Heart left ventricle (tissue), 16 donors: ENCODE results near the gene PTGR2. TPM values are rescaled to one million over a fixed set of nuclear protein-coding genes. Genes with fewer than 3 reads are reported as not detected.

Experiments used
- ATAC-seq, 4 donors: fragments of 200-7000 bp; cut with Tn5 transposase; one replicate each; pipeline ENCODE4 v1.9.1; 2020 to 2022; ENCODE audit warnings: moderate library complexity in 4 of 4, mild to moderate bottlenecking in 3 of 4, moderate number of reproducible peaks in 1 of 4
- DNase-seq, 5 donors: peaks; one replicate each; pipeline ENCODE4 v3.0.0-alpha.2; 2020
- H3K27ac ChIP-seq, 12 donors: fragments of 200-600 bp; sonication (generic) in 4 of 12; one replicate each; pipeline versions ENCODE4 v1.5.0 to v1.8.0; 2016 to 2022; ENCODE audit warnings: mild to moderate bottlenecking in 2 of 12
- H3K27me3 ChIP-seq, 9 donors: fragments of 200-600 bp; sonication (generic) in 2 of 9; one replicate each; pipeline versions ENCODE4 v1.5.1 to v1.8.0; 2016 to 2022; ENCODE audit warnings: mild to moderate bottlenecking in 3 of 9
- H3K36me3 ChIP-seq, 9 donors: fragments of 200-600 bp; sonication (generic) in 2 of 9; one replicate each; pipeline versions ENCODE4 v1.5.0 to v1.8.0; 2018 to 2022; ENCODE audit warnings: mild to moderate bottlenecking in 2 of 9
- H3K4me1 ChIP-seq, 12 donors: fragments of 200-600 bp; sonication (generic) in 4 of 12; one replicate each; pipeline versions ENCODE4 v1.5.0 to v1.8.0; 2016 to 2022; ENCODE audit warnings: mild to moderate bottlenecking in 3 of 12
- H3K4me3 ChIP-seq, 12 donors: fragments of 200-600 bp; sonication (generic) in 4 of 12; one replicate each; pipeline versions ENCODE4 v1.5.0 to v1.8.0; 2017 to 2022; ENCODE audit warnings: mild to moderate bottlenecking in 9 of 12, moderate library complexity in 4 of 12
- H3K9me3 ChIP-seq, 12 donors: fragments of 200-600 bp; sonication (generic) in 4 of 12; one replicate each; pipeline versions ENCODE4 v1.5.0 to v1.8.0; 2016 to 2022; ENCODE audit warnings: mild to moderate bottlenecking in 1 of 12
- POLR2A ChIP-seq, 2 donors: fragments of 450-650 bp; IDR thresholded peaks; one replicate each; pipeline ENCODE4 v1.6.1; 2017; ENCODE audit warnings: antibody characterized with exemption in 2 of 2, mild to moderate bottlenecking in 2 of 2, moderate library complexity in 2 of 2
- WGBS, 4 donors: extraction: QIAGEN DNeasy Blood & Tissue Kit in 2 of 4; methylation state at CpG; one replicate each; pipeline versions ENCODE4 v1.1.5 to v1.1.7; 2013 to 2018; 5-methylcytosine and 5-hydroxymethylcytosine counted together
- intact Hi-C, 10 donors: fragments of 100-400 bp; cut with DNase I; formaldehyde crosslinking; loops; one replicate each; pipeline versions ENCODE4 v1.11.1 to v1.14.2; 2022
- polyA plus RNA-seq, 2 donors: library from polyadenylated mRNA; stranded (reverse); fragments of 200-250 nt; gene quantifications; one replicate each; pipeline ENCODE4 v1.2.3, GENCODE V29; 2013
- total RNA-seq, 9 donors: library from RNA; depleted of rRNA in 2 of 9; stranded (reverse); fragments of >200 nt in 2 of 9; fragmentation: NEBNext Ultra II Directional in 3 of 9; extraction: Animal tissue kit (Norgen Biotek cat#: 25700) in 3 of 9; gene quantifications; one replicate each; pipeline versions ENCODE4 v1.1.0 to v1.2.4, GENCODE V29; 2016 to 2023
- TF ChIP-seq, protein P1 (sequence below), 12 donors: fragments of 200-600 bp; sonication (generic) in 4 of 12; IDR thresholded peaks; one replicate each; pipeline versions ENCODE4 v1.5.0 to v1.8.0; 2018 to 2022; ENCODE audit warnings: antibody characterized with exemption in 12 of 12, mild to moderate bottlenecking in 5 of 12
- donor health status: ischemic (EF 13 %, LVEDD 7.1; RV severe dilation, severe dysfunction).
- donor health status: healthy with polysubstance abuse.
- donor health status: DM: no; HTN: yes; CAD: no.
- donor health status: DM: no; HTN: no; CAD: no.
- donor health status: ischemic (EF 25% LVEDD 6.9; RV normal size, moderate dysfunction).
- donor health status: ischemic (EF 25% LVEDD 5.7; RV mildly dilated, moderate dysfunction).
- donor health status: healthy.
- donor health status: DM: yes; HTN: yes; CAD: no.
- donor health status: ischemic (EF 35%, LVEDD 5.7; RV mildly dilated, moderate dysfunction).
- donor health status: nonischemic (EF 11% LVEDD 7.7; RV severe dilation, severe dysfunction).
- donor health status: DM: yes; HTN: yes; CAD: no.
- donor health status: PGD.
- donor health status: ischemic (EF 29% LVEDD 5.4; RV normal size, mild dysfunction).
- donor health status: nonischemic (EF 23%, LVEDD 6.1; RV moderate dilation, normal function).

Gene PTGR2
- total and polyA plus RNA-seq, 11 donors: 10.1 to 55.8 (median 26.3) TPM

DNA sequence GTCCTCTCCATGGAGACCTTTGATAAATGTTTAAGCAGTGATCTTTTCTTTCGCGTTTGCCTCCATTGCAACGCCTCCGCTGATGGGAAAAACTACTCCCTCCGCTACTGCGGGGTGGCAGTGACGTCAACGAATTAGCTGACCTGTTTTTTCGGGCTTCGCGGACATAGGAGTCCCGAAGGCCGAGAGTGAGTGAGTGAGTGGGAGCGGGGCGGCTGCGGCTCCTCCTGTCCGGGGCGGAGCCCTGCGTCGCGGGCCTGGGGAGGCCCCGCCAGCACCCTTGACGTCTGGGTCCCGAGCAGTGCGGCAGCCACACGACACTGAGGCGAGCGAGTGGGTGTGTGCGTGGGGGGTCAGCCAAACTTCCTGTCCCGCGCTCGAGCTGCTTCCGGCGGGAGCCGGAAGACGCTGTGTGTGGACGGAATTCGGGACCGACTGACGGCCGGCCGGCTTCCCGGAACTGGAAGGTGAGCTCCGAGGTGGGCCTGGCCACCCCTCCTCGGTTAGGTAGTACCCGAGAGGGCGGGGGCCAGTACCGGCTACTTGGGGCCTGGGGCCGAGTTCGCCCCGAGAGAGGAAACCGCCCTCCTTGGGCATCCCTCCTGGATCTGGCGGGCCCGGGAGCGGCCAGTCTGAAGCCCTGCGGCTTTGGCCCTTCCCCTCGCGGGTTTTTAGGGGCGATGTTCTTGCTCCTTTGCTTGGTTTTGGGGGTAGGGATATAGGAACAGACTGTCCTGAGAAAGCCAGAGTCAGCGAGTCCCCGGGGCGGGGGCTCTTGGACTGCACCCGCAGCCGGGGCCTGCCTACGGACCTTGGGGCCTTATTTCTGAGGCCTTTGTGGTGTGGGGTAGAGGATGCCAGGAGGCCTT is 35.1 kb downstream of the PTGR2 start, which contains the start of gene ZNF410:
TSS of gene ZNF410 (plus strand) at position 411 of the 869 bp plus-strand sequence. CDS start 5,317 bp downstream, outside the sequence.
- Histone ChIP-seq H3K36me3 (peaks cover 0 to 25% (median 0%) of the 10 kb centered on the region in 9 donors), H3K4me1 (peaks cover 0 to 34% (median 19%) of the 10 kb centered on the region in 12 donors), H3K9me3 (no peaks in the 10 kb centered on the region), H3K27me3 (no peaks in the 10 kb centered on the region), H3K27ac (peak within 1 kb of the TSS; percentile 83 to 98 (median 94)), H3K4me3 (peak within 1 kb of the TSS; percentile 54 to 97 (median 90))
- peak in 1 of 2 donors; percentile 74 for TF ChIP-seq POLR2A (IDR thresholded peaks at IDR 0.05)
- TF ChIP-seq, protein P1, sequence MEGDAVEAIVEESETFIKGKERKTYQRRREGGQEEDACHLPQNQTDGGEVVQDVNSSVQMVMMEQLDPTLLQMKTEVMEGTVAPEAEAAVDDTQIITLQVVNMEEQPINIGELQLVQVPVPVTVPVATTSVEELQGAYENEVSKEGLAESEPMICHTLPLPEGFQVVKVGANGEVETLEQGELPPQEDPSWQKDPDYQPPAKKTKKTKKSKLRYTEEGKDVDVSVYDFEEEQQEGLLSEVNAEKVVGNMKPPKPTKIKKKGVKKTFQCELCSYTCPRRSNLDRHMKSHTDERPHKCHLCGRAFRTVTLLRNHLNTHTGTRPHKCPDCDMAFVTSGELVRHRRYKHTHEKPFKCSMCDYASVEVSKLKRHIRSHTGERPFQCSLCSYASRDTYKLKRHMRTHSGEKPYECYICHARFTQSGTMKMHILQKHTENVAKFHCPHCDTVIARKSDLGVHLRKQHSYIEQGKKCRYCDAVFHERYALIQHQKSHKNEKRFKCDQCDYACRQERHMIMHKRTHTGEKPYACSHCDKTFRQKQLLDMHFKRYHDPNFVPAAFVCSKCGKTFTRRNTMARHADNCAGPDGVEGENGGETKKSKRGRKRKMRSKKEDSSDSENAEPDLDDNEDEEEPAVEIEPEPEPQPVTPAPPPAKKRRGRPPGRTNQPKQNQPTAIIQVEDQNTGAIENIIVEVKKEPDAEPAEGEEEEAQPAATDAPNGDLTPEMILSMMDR (IDR thresholded peaks at IDR 0.05): no peak
- intact Hi-C loops: loop anchor here in 3 of 10 donors (2.0 to 10.0 kb wide), 3 partner anchors 64 to 159 kb away; partner anchors contain the start of genes BBOF1 (in 1 of the 3), COQ6 (in 1 of the 3), ENTPD5 (in 1 of the 3) and FAM161B (in 1 of the 3)
- 0 to 2% (median 1%) methylated on average over 21 to 65 of the region's 65 CpGs for WGBS, 4 donors
- ATAC-seq (peak; percentile 99 to 100 (median 100)), DNase-seq (peak; percentile 94 to 97 (median 96))

DNA sequence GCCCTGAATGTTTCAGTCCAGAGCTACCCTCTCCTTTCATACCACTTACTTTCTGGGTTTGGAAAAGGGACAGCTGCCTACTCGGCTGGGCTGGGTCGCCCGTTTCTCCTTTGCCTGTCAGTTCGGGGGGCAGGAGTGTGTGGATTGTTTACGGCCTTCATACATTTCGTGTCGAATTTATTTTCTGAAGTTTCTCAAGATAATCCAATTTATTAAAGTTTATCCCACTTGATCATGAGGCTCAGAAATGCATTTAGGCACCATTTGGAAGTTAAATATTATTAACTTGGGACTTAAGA is 35.6 kb downstream of the PTGR2 start:
- intact Hi-C loops: loop anchor here in 3 of 10 donors (2.0 to 10.0 kb wide), 3 partner anchors 64 to 160 kb away; partner anchors contain the start of genes BBOF1 (in 1 of the 3), COQ6 (in 1 of the 3), ENTPD5 (in 1 of the 3) and FAM161B (in 1 of the 3)
- Histone ChIP-seq H3K27ac (peak overlapping the region; percentile 83 to 98 (median 94)), H3K36me3 (peaks cover 0 to 25% (median 0%) of the 10 kb centered on the region in 9 donors), H3K4me1 (peaks cover 0 to 34% (median 19%) of the 10 kb centered on the region in 12 donors), H3K9me3 (no peaks in the 10 kb centered on the region), H3K27me3 (no peaks in the 10 kb centered on the region), H3K4me3 (peak overlapping the region; percentile 54 to 97 (median 90))
- DNase-seq (no peak), ATAC-seq (no peak)
- TF ChIP-seq, protein P1 (IDR thresholded peaks at IDR 0.05): no peak
- TF ChIP-seq POLR2A (IDR thresholded peaks at IDR 0.05): no peak
- 0 to 3% (median 1%) methylated on average over 7 of the region's 7 CpGs for WGBS, 4 donors

DNA sequence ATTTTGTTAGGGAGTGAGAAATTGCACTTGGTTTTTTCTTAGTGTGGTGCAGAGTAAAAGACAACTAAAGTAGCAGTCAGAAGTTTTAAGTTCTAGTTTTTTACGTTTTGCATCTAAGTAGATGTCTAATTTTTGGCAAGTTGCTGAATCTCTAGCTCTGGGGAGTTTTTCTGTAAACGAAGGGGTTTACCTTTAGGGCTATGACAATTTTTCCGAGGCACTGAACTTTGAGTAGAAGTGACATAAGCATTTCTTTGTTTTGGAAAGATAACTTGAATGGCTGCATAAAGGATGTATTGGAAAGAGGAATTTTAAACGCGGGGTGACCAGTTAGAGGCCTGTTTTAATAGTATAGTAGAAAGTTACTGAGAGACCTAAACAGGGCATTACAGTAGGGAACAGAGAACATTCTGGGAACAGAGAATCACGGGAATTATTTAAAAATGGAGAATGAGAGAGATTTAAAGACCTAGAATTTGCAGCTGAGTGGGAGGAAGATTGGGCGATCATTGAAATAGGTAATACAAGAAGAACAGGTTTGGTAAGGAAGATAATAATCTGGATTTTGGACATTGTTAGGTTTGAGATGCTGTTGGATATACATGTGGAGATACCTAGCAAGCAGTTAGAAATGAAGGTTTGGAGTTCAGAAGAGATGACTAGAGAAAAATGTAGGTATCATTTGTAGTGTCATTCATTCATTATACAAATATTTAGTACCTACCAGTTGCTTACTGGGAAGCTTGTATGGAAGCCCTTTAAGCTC is 36.2 kb downstream of the PTGR2 start:
- Histone ChIP-seq H3K4me1 (peaks cover 0 to 34% (median 19%) of the 10 kb centered on the region in 12 donors), H3K27me3 (no peaks in the 10 kb centered on the region), H3K9me3 (no peaks in the 10 kb centered on the region), H3K27ac (peak overlapping the region in 10 of 12 donors; percentile 89 to 98 (median 94)), H3K4me3 (peak overlapping the region; percentile 54 to 97 (median 90)), H3K36me3 (peaks cover 0 to 25% (median 4%) of the 10 kb centered on the region in 9 donors)
- TF ChIP-seq, protein P1 (IDR thresholded peaks at IDR 0.05): no peak
- TF ChIP-seq POLR2A (IDR thresholded peaks at IDR 0.05): no peak
- 34 to 39% (median 36%) methylated on average over 7 of the region's 7 CpGs for WGBS, 4 donors
- no peak for DNase-seq
- intact Hi-C loops: loop anchor here in 3 of 10 donors (2.0 to 10.0 kb wide), 3 partner anchors 63 to 161 kb away; partner anchors contain the start of genes BBOF1 (in 1 of the 3), COQ6 (in 1 of the 3), ENTPD5 (in 1 of the 3) and FAM161B (in 1 of the 3)
- ATAC-seq: no peak
